ENCODE measurements around the gene FRAT1. TPM values are rescaled to one million over a fixed set of nuclear protein-coding genes. Genes with fewer than 3 reads are reported as not detected.
"Not testable (repeated sequence)": the region's sequence is repeated elsewhere in the genome, so short reads cannot be mapped to it uniquely, and the experiment has no call there.

The FRAT1 gene
- total RNA-seq, 1 donor from 2014 or later = 1.3 TPM

DNA sequence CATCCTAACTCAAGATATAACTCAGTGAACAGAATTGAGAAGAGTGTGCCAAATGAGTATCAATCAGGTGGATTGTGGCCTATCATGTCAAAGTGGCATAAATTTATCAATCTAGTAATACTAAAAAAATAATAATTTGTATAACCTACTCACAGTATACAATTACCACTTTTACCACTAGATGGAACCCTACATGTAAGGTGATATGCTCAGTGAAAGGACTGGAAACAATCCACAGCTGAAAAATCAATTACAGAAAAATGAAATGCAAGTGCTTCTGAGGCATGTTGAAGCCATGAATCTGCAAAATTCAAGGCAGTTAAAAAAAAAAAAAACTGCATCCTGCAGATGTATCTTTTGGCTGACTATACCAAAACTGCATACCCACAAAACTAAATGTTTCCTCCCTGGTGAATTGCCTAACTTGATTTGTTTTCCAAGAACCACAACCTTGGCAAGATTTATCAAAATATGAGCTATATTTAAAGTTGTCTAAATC lies 40.5 kb upstream of the FRAT1 start:
- H3K4me3 Mint-ChIP-seq (ENCODE audit: unreplicated experiment) = no peak overlapping the region
- H3K36me3 Mint-ChIP-seq (ENCODE audit: low read depth) = no peaks in the 10 kb centered on the region
- no peaks in the 10 kb centered on the region for H3K9me3 Mint-ChIP-seq (ENCODE audit: low read depth)
- H3K27ac Mint-ChIP-seq (ENCODE audit: unreplicated experiment) = peak overlapping the region; percentile 71
- no peak for DNase-seq (ENCODE audit: low spot score)
- TF ChIP-seq, protein P1, sequence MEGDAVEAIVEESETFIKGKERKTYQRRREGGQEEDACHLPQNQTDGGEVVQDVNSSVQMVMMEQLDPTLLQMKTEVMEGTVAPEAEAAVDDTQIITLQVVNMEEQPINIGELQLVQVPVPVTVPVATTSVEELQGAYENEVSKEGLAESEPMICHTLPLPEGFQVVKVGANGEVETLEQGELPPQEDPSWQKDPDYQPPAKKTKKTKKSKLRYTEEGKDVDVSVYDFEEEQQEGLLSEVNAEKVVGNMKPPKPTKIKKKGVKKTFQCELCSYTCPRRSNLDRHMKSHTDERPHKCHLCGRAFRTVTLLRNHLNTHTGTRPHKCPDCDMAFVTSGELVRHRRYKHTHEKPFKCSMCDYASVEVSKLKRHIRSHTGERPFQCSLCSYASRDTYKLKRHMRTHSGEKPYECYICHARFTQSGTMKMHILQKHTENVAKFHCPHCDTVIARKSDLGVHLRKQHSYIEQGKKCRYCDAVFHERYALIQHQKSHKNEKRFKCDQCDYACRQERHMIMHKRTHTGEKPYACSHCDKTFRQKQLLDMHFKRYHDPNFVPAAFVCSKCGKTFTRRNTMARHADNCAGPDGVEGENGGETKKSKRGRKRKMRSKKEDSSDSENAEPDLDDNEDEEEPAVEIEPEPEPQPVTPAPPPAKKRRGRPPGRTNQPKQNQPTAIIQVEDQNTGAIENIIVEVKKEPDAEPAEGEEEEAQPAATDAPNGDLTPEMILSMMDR (IDR thresholded peaks at IDR 0.05) = peak; percentile 87
- H3K27me3 Mint-ChIP-seq (ENCODE audit: low read depth) = no peaks in the 10 kb centered on the region
- H3K4me1 Mint-ChIP-seq (ENCODE audit: low read depth) = peaks cover 19% of the 10 kb centered on the region

DNA sequence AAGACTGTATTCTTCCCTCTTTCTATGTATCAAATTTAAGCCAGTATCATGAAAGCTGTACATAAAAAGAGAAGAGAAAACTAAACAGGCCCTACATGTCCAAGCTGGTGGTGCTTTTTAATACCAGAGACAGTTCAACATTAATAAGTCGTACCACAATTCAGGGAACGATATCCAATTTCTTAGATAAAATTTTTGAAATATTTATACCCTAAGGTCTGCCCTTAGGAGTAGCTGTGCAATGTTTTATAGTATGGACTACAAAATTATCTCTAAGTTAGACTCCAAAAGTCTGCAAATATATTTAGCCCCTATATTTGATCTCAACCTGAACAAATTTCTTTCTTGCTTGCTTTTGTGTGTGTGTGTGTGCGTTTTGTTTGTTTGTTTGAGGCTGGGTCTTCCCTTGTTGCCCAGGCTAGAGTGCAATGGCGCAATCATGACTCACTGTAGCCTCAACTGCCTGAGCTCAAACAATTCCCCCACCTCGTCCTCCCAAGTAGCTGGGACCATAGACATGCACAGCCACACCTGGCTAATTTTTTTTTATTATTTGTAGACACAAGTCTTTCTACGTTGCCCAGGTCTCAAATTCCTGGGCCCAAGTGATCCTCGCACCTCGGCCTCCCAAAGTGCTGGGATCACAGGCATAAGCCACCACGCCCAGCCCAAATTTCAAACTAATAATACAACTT lies 39.8 kb upstream of the FRAT1 start:
- Mint-ChIP-seq H3K4me1 (ENCODE audit: low read depth) (peaks cover 19% of the 10 kb centered on the region), H3K9me3 (ENCODE audit: low read depth) (no peaks in the 10 kb centered on the region), H3K27me3 (ENCODE audit: low read depth) (no peaks in the 10 kb centered on the region), H3K4me3 (ENCODE audit: unreplicated experiment) (no peak overlapping the region), H3K36me3 (ENCODE audit: low read depth) (no peaks in the 10 kb centered on the region), H3K27ac (ENCODE audit: unreplicated experiment) (peak overlapping the region; percentile 71)
- no peak for DNase-seq (ENCODE audit: low spot score)
- TF ChIP-seq, protein P1 (IDR thresholded peaks at IDR 0.05) = no peak

DNA sequence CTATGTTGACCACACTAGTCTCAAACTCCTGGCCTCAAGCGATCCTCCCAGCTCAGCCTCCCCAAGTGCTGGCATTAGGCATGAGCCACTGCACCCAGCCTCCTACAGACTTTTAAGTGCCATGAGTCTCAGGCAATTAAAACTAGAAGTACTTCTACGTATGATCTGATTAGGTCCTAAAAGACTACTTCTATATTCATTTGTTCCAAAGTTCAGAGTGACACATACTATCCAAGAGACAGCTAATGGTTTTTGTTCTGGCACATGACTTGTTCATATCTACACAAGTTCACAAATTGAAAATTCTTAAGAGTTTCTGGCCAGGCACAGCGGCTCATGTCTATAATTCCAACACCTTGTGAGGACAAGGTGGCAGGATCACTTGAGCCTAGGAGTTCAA lies 38.3 kb upstream of the FRAT1 start:
- peaks cover 19% of the 10 kb centered on the region for H3K4me1 Mint-ChIP-seq (ENCODE audit: low read depth)
- no peak overlapping the region for H3K4me3 Mint-ChIP-seq (ENCODE audit: unreplicated experiment)
- H3K36me3 Mint-ChIP-seq (ENCODE audit: low read depth) = no peaks in the 10 kb centered on the region
- H3K9me3 Mint-ChIP-seq (ENCODE audit: low read depth) = no peaks in the 10 kb centered on the region
- no peak overlapping the region for H3K27ac Mint-ChIP-seq (ENCODE audit: unreplicated experiment)
- TF ChIP-seq, protein P1 (IDR thresholded peaks at IDR 0.05) = no peak
- no peak for DNase-seq (ENCODE audit: low spot score)
- H3K27me3 Mint-ChIP-seq (ENCODE audit: low read depth) = no peaks in the 10 kb centered on the region

DNA sequence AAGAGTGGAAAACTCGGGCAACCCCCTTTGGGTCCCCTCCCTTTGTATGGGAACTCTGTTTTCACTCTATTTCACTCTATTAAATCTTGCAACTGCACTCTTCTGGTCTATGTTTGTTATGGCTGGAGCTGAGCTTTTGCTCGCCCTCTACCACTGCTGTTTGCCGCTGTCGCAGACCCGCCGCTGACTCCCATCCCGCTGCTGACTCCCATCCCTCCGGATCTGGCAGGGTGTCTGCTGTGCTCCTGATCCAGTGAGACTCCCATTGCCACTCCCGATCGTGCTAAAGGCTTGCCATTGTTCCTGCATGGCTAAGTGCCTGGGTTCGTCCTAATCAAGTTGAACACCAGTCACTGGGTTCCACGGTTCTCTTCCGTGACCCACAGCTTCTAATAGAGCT lies 29.0 kb upstream of the FRAT1 start:
- not testable (repeated sequence) for H3K4me3 Mint-ChIP-seq (ENCODE audit: unreplicated experiment); H3K27ac Mint-ChIP-seq (ENCODE audit: unreplicated experiment); H3K9me3 Mint-ChIP-seq (ENCODE audit: low read depth); DNase-seq (ENCODE audit: low spot score); H3K36me3 Mint-ChIP-seq (ENCODE audit: low read depth); H3K27me3 Mint-ChIP-seq (ENCODE audit: low read depth)
- H3K4me1 Mint-ChIP-seq (ENCODE audit: low read depth) = peaks cover 10% of the 10 kb centered on the region

DNA sequence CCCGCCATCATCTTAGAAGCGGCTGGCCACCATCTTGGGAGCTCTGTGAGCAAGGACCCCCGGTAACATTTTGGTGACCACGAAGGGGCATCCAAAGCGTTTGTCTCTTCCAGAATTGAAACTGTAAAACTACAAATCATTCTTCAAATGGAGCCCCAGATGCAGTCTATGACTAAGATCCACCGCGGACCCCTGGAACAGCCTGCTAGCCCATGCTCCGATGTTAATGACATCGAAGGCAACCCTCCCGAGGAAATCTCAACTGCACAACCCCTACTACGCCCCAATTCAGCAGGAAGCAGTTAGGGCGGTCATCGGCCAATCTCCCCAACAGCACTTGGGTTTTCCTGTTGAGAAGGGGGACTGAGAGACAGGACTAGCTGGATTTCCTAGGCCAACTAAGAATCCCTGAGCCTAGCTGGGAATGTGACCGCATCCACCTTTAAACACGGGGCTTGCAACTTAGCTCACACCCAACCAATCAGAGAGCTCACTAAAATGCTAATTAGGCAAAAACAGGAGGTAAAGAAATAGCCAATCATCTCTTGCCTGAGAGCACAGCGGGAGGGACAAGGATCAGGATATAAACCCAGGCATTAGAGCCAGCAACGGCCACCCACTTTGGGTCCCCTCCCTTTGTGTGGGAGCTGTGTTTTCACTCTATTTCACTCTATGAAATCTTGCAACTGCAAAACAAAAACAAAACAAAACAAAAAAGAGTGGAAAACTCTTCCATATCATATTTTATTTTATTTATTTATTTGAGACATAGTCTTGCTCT lies 28.3 kb upstream of the FRAT1 start:
- DNase-seq (ENCODE audit: low spot score); H3K36me3 Mint-ChIP-seq (ENCODE audit: low read depth); H3K27me3 Mint-ChIP-seq (ENCODE audit: low read depth); H3K9me3 Mint-ChIP-seq (ENCODE audit: low read depth): not testable (repeated sequence)
- Mint-ChIP-seq H3K4me3 (ENCODE audit: unreplicated experiment) (peak overlapping the region; percentile 79), H3K27ac (ENCODE audit: unreplicated experiment) (peak overlapping the region; percentile 89), H3K4me1 (ENCODE audit: low read depth) (peaks cover 10% of the 10 kb centered on the region)

DNA sequence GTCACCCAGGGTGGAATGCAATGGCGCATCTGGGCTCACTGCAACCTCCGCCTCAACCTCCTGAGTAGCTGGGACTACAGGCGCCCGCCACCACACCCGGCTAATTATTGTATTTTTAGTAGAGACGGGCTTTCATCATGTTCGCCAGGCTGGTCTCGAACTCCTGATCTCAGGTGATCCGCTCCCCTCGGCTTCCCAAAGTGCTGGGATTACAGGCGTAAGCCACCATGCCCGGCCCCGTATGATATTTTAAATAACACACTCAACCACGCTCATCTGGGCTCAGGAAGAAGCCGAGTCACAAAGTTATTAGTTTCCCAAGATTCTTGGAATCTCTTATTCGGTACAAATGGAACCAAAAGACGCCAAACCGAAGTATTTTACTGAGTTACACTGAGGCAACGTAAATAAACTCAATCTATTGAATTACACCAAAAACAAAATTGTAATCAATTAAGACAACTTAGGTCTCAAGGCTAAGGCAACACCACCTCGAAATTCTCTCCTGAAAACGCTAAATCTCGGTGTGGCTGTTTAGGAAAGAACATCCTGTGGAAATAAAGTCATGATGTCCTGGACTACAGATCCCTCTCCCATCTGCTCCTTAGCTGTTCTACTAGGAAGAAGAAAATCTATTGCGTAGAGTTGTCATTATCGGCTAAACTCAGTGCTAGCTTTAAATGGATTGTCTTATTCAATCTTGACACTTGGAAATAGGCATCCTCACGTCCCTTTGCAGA lies 27.5 kb upstream of the FRAT1 start:
- Mint-ChIP-seq H3K9me3 (ENCODE audit: low read depth) (no peaks in the 10 kb centered on the region), H3K4me1 (ENCODE audit: low read depth) (peaks cover 10% of the 10 kb centered on the region), H3K4me3 (ENCODE audit: unreplicated experiment) (peak overlapping the region; percentile 79), H3K27ac (ENCODE audit: unreplicated experiment) (peak overlapping the region; percentile 89), H3K27me3 (ENCODE audit: low read depth) (no peaks in the 10 kb centered on the region), H3K36me3 (ENCODE audit: low read depth) (no peaks in the 10 kb centered on the region)
- DNase-seq (ENCODE audit: low spot score) = no peak
- TF ChIP-seq, protein P1 (IDR thresholded peaks at IDR 0.05) = no peak

All from chondrocyte (in vitro differentiated cells).